HG02759 (cell line): ENCODE measurements around the gene NUDT21.
"Not testable (repeated sequence)": the region's sequence is repeated elsewhere in the genome, so short reads cannot be mapped to it uniquely, and the experiment has no call there.

Experiments used
- ATAC-seq: cut with Tn5 transposase; IDR thresholded peaks from one replicate; pipeline ENCODE4 v1.9.1; 2021; ENCODE audit warnings: mild to moderate bottlenecking, moderate library complexity; ENCODE audit not compliant: unreplicated experiment

The NUDT21 gene

GRCh38 chr16:56380778-56381485 is 70.2 kb downstream of the NUDT21 start:
- not testable (repeated sequence) for ATAC-seq
